SK-N-SH treated with all-trans-retinoic acid at 6 μM for 48 hours (cell line): ENCODE measurements around the gene SEMA4D.

Experiments used
- ARNTL ChIP-seq: fragments of 450-650 bp; formaldehyde crosslinking; IDR thresholded peaks from 2 replicates; pipeline ENCODE4 v1.5.0; 2020; ENCODE audit warnings: low read depth, mild to moderate bottlenecking, moderate library complexity, borderline replicate concordance
- BACH2 ChIP-seq: fragments of 250-450 bp; sonication (Bioruptor Pico); IDR thresholded peaks from 2 replicates; pipeline ENCODE4 v1.9.0; 2021; ENCODE audit warnings: mild to moderate bottlenecking, borderline replicate concordance
- CREB5 ChIP-seq: fragments of 250-450 bp; sonication (Bioruptor Pico); IDR thresholded peaks from 2 replicates; pipeline ENCODE4 v1.5.1; 2020; ENCODE audit warnings: low read depth, mild to moderate bottlenecking, moderate library complexity
- PATZ1 ChIP-seq: fragments of 250-450 bp; sonication (Bioruptor Pico); IDR thresholded peaks from 2 replicates; pipeline ENCODE4 v1.8.0; 2020; ENCODE audit warnings: mild to moderate bottlenecking, moderate library complexity, borderline replicate concordance
- PPARA ChIP-seq: fragments of 250-450 bp; sonication (Bioruptor Pico); IDR thresholded peaks from 2 replicates; pipeline ENCODE4 v1.5.0; 2020; ENCODE audit warnings: mild to moderate bottlenecking, borderline replicate concordance
- TCF4 ChIP-seq: fragments of 250-450 bp; sonication (Bioruptor Pico); IDR thresholded peaks from 2 replicates; pipeline ENCODE4 v1.8.0; 2021; ENCODE audit warnings: mild to moderate bottlenecking, moderate library complexity, borderline replicate concordance

- TF ChIP-seq CREB5 = no peak
- no peak for TF ChIP-seq ARNTL (CRISPR knock-in tag)
- TF ChIP-seq BACH2 (CRISPR knock-in tag) = no peak
- no peak for TF ChIP-seq PPARA (CRISPR knock-in tag)
- TF ChIP-seq PATZ1 (CRISPR knock-in tag) = no peak
- no peak for TF ChIP-seq TCF4 (CRISPR knock-in tag)
Observed at GRCh38 chr9:89440046-89440445, 57.9 kb downstream of the SEMA4D start.
